Heart left ventricle (tissue), 16 donors: Measurements from ENCODE around the gene GCHFR. TPM values are rescaled to one million over a fixed set of nuclear protein-coding genes. Genes with fewer than 3 reads are reported as not detected.

Experiments
- ATAC-seq, 4 donors: fragments of 200-7000 bp; cut with Tn5 transposase; one replicate each; pipeline ENCODE4 v1.9.1; 2020 to 2022; ENCODE audit warnings: moderate library complexity in 4 of 4, mild to moderate bottlenecking in 3 of 4, moderate number of reproducible peaks in 1 of 4
- DNase-seq, 5 donors: peaks; one replicate each; pipeline ENCODE4 v3.0.0-alpha.2; 2020
- H3K27ac ChIP-seq, 12 donors: fragments of 200-600 bp; sonication (generic) in 4 of 12; one replicate each; pipeline versions ENCODE4 v1.5.0 to v1.8.0; 2016 to 2022; ENCODE audit warnings: mild to moderate bottlenecking in 2 of 12
- H3K27me3 ChIP-seq, 9 donors: fragments of 200-600 bp; sonication (generic) in 2 of 9; one replicate each; pipeline versions ENCODE4 v1.5.1 to v1.8.0; 2016 to 2022; ENCODE audit warnings: mild to moderate bottlenecking in 3 of 9
- H3K36me3 ChIP-seq, 9 donors: fragments of 200-600 bp; sonication (generic) in 2 of 9; one replicate each; pipeline versions ENCODE4 v1.5.0 to v1.8.0; 2018 to 2022; ENCODE audit warnings: mild to moderate bottlenecking in 2 of 9
- H3K4me1 ChIP-seq, 12 donors: fragments of 200-600 bp; sonication (generic) in 4 of 12; one replicate each; pipeline versions ENCODE4 v1.5.0 to v1.8.0; 2016 to 2022; ENCODE audit warnings: mild to moderate bottlenecking in 3 of 12
- H3K4me3 ChIP-seq, 12 donors: fragments of 200-600 bp; sonication (generic) in 4 of 12; one replicate each; pipeline versions ENCODE4 v1.5.0 to v1.8.0; 2017 to 2022; ENCODE audit warnings: mild to moderate bottlenecking in 9 of 12, moderate library complexity in 4 of 12
- H3K9me3 ChIP-seq, 12 donors: fragments of 200-600 bp; sonication (generic) in 4 of 12; one replicate each; pipeline versions ENCODE4 v1.5.0 to v1.8.0; 2016 to 2022; ENCODE audit warnings: mild to moderate bottlenecking in 1 of 12
- CTCF ChIP-seq, 12 donors: fragments of 200-600 bp; sonication (generic) in 4 of 12; IDR thresholded peaks; one replicate each; pipeline versions ENCODE4 v1.5.0 to v1.8.0; 2018 to 2022; ENCODE audit warnings: antibody characterized with exemption in 12 of 12, mild to moderate bottlenecking in 5 of 12
- POLR2A ChIP-seq, 2 donors: fragments of 450-650 bp; IDR thresholded peaks; one replicate each; pipeline ENCODE4 v1.6.1; 2017; ENCODE audit warnings: antibody characterized with exemption in 2 of 2, mild to moderate bottlenecking in 2 of 2, moderate library complexity in 2 of 2
- WGBS, 4 donors: extraction: QIAGEN DNeasy Blood & Tissue Kit in 2 of 4; methylation state at CpG; one replicate each; pipeline versions ENCODE4 v1.1.5 to v1.1.7; 2013 to 2018; 5-methylcytosine and 5-hydroxymethylcytosine counted together
- intact Hi-C, 10 donors: fragments of 100-400 bp; cut with DNase I; formaldehyde crosslinking; loops; one replicate each; pipeline versions ENCODE4 v1.11.1 to v1.14.2; 2022
- polyA plus RNA-seq, 2 donors: library from polyadenylated mRNA; stranded (reverse); fragments of 200-250 nt; gene quantifications; one replicate each; pipeline ENCODE4 v1.2.3, GENCODE V29; 2013
- total RNA-seq, 9 donors: library from RNA; depleted of rRNA in 2 of 9; stranded (reverse); fragments of >200 nt in 2 of 9; fragmentation: NEBNext Ultra II Directional in 3 of 9; extraction: Animal tissue kit (Norgen Biotek cat#: 25700) in 3 of 9; gene quantifications; one replicate each; pipeline versions ENCODE4 v1.1.0 to v1.2.4, GENCODE V29; 2016 to 2023
- donor health status: ischemic (EF 13 %, LVEDD 7.1; RV severe dilation, severe dysfunction).
- donor health status: healthy with polysubstance abuse.
- donor health status: DM: no; HTN: yes; CAD: no.
- donor health status: DM: no; HTN: no; CAD: no.
- donor health status: ischemic (EF 25% LVEDD 6.9; RV normal size, moderate dysfunction).
- donor health status: ischemic (EF 25% LVEDD 5.7; RV mildly dilated, moderate dysfunction).
- donor health status: healthy.
- donor health status: DM: yes; HTN: yes; CAD: no.
- donor health status: ischemic (EF 35%, LVEDD 5.7; RV mildly dilated, moderate dysfunction).
- donor health status: nonischemic (EF 11% LVEDD 7.7; RV severe dilation, severe dysfunction).
- donor health status: DM: yes; HTN: yes; CAD: no.
- donor health status: PGD.
- donor health status: ischemic (EF 29% LVEDD 5.4; RV normal size, mild dysfunction).
- donor health status: nonischemic (EF 23%, LVEDD 6.1; RV moderate dilation, normal function).

GCHFR gene
- total and polyA plus RNA-seq, 11 donors, result 1.6 to 24.0 (median 6.6) TPM

- H3K4me3 ChIP-seq, result peak within 1 kb of the TSS; percentile 71 to 98 (median 87)
- WGBS, 4 donors, result 0 to 1% (median 1%) methylated on average over 37 to 64 of the region's 64 CpGs
- H3K4me1 ChIP-seq, result peaks cover 0 to 40% (median 18%) of the 10 kb centered on the region in 12 donors
- intact Hi-C loops, result loop anchor here in 5 of 10 donors (1.0 to 5.0 kb wide), 5 partner anchors 40 to 87 kb away; partner anchors contain the start of genes RMDN3 (in 3 of the 5), C15orf62 (in 1 of the 5), GCHFR (in 1 of the 5) and VPS18 (in 1 of the 5)
- peak; percentile 99 for ATAC-seq
- H3K36me3 ChIP-seq, result peaks cover 0 to 26% (median 14%) of the 10 kb centered on the region in 9 donors
- peak; percentile 97 to 99 (median 98) for DNase-seq
- no peaks in the 10 kb centered on the region for H3K9me3 ChIP-seq
- no peaks in the 10 kb centered on the region for H3K27me3 ChIP-seq
- H3K27ac ChIP-seq, result peak within 1 kb of the TSS; percentile 87 to 98 (median 96)
- peak in 3 of 12 donors; percentile 7 to 19 (median 10) for TF ChIP-seq CTCF (IDR thresholded peaks at IDR 0.05)
- peak in 1 of 2 donors; percentile 66 for TF ChIP-seq POLR2A (IDR thresholded peaks at IDR 0.05)
Observed at GRCh38 chr15:40807028-40807887, 43.4 kb downstream of the GCHFR start, which contains the start of the genes DNAJC17 and ZFYVE19. Gene DNAJC17 (minus strand): TSS chr15:40807473. CDS start chr15:40807446, 27 bp downstream. Gene ZFYVE19 (plus strand): TSS chr15:40807089. CDS start chr15:40807590, 501 bp downstream.

GRCh38 chr15:40807888-40808461 lies 44.1 kb downstream of the GCHFR start:
- peaks cover 0 to 36% (median 16%) of the 10 kb centered on the region in 12 donors for H3K4me1 ChIP-seq
- TF ChIP-seq CTCF (IDR thresholded peaks at IDR 0.05), result no peak
- TF ChIP-seq POLR2A (IDR thresholded peaks at IDR 0.05), result no peak
- intact Hi-C loops, result loop anchor here in 5 of 10 donors (1.0 to 5.0 kb wide), 5 partner anchors 41 to 86 kb away; partner anchors contain the start of genes RMDN3 (in 3 of the 5), C15orf62 (in 1 of the 5), GCHFR (in 1 of the 5) and VPS18 (in 1 of the 5)
- no peaks in the 10 kb centered on the region for H3K9me3 ChIP-seq
- WGBS, 4 donors, result 15 to 58% (median 18%) methylated on average over 19 of the region's 19 CpGs
- H3K4me3 ChIP-seq, result peak overlapping the region; percentile 71 to 98 (median 87)
- DNase-seq, result no peak
- H3K36me3 ChIP-seq, result peaks cover 0 to 32% (median 16%) of the 10 kb centered on the region in 9 donors
- no peaks in the 10 kb centered on the region for H3K27me3 ChIP-seq
- ATAC-seq, result no peak
- peak overlapping the region in 10 of 12 donors; percentile 90 to 98 (median 96) for H3K27ac ChIP-seq

- 72 to 86% (median 84%) methylated on average over 8 of the region's 8 CpGs for WGBS, 4 donors
- ATAC-seq (no peak), DNase-seq (no peak)
- H3K27me3 ChIP-seq, result no peaks in the 10 kb centered on the region
- no peaks in the 10 kb centered on the region for H3K9me3 ChIP-seq
- no peak overlapping the region for H3K27ac ChIP-seq
- H3K4me3 ChIP-seq, result no peak overlapping the region
- H3K4me1 ChIP-seq, result peaks cover 0 to 31% (median 16%) of the 10 kb centered on the region in 12 donors
- intact Hi-C loops, result loop anchor here in 4 of 10 donors (5.0 kb wide), 3 partner anchors 42 to 52 kb away; partner anchors contain the start of genes RMDN3 (in 2 of the 4), C15orf62 (in 1 of the 4) and GCHFR (in 1 of the 4)
- no peak for TF ChIP-seq CTCF (IDR thresholded peaks at IDR 0.05)
- no peak for TF ChIP-seq POLR2A (IDR thresholded peaks at IDR 0.05)
- H3K36me3 ChIP-seq, result peaks cover 0 to 42% (median 26%) of the 10 kb centered on the region in 9 donors
Observed at GRCh38 chr15:40808861-40809450, 45.1 kb downstream of the GCHFR start.
